HG03103 (cell line): ENCODE results near the gene GAB2.
"Not testable (repeated sequence)": the region's sequence is repeated elsewhere in the genome, so short reads cannot be mapped to it uniquely, and the experiment has no call there.

ENCODE experiments used
- ATAC-seq: cut with Tn5 transposase; IDR thresholded peaks from one replicate; pipeline ENCODE4 v1.9.1; 2021; ENCODE audit warnings: low read depth; ENCODE audit not compliant: unreplicated experiment

The GAB2 gene

DNA sequence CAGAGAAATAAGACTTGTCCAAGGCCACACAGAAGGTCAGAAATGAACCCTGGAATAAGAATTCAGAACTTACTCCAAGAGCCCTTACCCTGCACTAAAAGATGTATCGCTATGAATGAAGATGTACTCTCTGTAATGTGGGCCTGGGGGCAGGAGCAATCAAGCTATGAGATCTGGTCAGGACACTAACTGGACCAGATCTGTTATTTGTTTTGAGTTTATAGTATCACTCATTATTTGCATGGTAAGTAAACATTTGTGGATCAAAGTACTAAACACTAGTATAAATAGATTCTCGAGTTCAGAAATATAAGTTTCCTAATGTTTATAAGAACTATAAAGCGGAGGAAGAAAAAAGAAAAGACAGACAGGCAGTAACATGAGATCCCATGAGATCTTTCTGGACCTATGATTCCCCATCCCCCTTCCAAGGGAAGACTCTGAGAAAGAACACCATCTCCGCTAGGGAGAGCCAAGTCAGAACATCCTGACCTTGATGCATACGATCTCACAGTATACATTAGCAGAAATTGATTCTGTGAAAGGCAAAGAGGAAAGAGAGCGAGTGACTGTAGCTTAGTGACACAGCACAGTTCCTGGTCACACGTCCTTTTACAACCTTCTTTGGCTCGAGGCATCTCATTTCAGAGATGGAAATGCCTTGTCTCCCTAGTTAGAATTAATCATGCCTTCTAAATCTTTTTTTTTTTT lies 157.7 kb downstream of the GAB2 start:
- no peak for ATAC-seq

DNA sequence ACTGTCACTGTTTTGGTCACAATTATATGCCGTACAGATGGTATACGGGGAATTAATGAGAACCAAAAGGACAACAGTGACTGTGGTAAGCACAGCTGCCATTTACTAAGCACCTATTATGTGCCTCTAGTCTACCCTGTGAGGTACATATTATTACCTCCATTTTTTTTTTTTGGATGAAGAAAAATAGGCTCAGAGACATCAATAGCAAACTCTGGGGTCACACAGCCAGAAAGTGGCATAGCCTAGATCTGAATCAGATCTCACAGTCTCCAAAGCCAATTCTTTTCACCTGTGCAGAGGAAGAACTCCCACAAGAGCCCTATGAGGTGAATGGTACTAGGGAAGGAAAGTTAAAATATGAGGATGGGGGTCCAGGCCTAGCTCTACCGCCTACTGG lies 160.0 kb downstream of the GAB2 start:
- no peak for ATAC-seq

DNA sequence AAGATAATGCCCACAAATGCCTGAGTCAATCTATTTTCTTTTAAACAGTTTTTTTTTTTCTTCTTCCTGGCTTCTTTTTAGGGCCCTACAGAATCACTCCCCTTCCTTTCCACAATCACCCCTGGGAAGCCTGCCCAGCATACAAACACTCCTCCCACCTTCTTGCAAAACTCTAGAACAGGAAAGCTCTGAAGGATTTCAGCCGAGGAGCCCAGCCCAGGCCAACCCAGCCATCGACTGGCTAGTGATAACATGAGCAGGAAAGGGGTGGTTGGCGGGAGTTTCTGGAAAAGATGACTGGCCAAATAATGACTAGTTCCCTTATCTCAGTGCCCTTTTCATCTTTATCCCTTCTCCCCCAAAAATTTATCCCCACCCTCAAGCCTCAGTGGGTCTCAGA lies 160.7 kb downstream of the GAB2 start:
- no peak for ATAC-seq

DNA sequence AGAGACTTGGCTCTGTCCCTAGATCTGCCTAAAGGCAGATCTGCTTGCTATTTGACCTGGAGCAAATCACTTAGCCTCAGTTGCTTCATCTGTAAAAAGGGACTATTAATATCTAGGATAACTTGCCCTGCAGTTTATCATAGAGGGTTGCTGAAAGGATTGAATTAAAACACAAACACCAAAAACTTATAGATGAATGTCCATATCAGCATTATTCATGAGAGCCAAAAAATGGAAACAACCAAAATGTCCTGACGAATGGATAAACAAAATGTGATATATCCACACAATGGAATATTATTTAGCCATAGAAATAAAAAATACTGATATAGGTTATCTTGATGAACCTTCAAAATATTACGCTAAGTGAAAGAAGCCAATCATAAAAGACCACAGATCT lies 161.7 kb downstream of the GAB2 start:
- no peak for ATAC-seq

DNA sequence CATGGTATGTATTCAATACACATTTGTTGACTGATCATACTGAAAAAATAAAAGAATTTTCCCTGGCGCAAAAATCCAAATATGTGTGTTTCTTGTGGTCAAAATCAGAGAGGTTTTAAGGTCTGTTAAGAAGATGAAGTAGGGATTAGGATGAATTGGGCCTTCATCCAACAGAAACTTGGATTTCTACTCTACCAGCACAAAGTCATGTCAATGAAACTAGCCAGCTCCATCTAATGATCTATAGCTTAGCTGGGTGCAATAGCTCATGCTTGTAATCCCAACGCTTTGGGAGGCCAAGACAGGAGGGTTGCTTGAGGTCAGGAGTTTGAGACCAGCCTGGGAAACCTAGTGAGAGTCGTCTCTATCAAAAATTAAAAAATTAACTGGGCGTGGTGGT lies 163.4 kb downstream of the GAB2 start:
- no peak for ATAC-seq

DNA sequence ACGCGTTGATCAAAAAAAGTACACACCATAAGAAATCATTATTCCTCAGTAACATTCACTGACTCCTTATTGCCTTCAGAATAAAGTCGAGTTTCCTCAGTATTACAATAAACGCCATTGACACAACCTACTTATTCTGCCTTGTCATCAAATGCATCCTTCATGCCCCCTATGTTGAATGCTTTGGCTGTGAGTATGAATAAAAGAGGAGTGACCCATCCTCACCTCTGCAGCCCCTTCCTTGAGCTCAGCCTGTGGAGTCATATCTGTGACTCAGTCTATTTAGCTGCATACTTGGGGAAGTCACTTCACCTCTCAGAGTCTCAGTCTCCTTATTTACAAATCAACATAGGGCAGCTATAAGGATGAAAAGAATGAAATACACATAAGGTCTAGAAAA lies 163.8 kb downstream of the GAB2 start:
- ATAC-seq, result no peak

DNA sequence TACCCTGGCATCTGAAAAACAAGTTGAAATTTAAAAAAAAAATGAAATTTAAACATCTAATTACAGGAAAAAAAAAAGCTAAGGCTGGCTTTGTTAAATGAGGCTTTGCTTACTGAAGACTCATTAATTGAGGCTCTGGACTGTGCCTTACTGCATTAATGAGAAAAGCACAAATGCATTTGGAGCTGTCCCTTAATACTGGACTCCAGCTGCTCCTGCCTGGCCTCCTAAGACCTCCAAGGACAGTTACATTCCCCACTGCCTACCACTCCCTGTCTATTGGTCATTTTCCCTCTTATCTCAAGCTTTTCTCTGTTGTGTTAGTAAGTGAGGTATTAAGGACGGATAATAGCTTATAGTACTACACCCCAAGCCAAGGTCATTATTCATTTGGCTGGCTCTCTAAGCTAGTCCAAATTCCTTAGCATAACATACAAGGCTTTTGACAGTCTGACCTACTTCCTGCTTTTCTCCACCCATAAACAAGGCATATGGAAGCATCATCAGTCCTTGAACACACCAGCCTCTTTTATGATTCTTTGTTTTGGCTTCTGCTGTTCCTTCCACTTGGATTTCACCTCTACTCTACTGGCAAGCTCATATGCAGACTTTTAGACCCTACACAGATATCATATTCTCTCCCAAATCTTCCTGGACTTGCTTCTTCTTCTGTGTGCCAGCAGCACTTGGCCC lies 166.4 kb downstream of the GAB2 start:
- no peak for ATAC-seq

DNA sequence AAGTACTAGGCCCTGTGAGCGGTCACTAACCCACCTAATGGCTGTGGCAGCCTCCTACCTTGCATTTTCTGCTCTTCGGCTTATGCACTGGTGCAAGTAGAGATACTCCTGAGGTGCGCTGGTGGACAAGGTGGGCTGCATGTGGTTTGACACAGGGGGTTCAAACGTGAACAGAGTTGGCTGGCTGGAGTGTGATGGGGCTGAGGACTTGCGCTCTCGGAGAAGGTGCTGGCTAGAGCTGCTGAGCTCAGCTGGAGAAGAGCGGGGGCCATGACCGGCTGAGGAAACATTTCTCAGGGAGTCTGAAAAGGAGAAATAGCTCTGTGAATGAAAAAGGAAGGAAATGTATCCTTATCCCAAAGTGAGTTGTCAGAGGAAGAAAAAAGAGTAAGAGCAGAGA lies 167.5 kb downstream of the GAB2 start:
- ATAC-seq, result no peak

DNA sequence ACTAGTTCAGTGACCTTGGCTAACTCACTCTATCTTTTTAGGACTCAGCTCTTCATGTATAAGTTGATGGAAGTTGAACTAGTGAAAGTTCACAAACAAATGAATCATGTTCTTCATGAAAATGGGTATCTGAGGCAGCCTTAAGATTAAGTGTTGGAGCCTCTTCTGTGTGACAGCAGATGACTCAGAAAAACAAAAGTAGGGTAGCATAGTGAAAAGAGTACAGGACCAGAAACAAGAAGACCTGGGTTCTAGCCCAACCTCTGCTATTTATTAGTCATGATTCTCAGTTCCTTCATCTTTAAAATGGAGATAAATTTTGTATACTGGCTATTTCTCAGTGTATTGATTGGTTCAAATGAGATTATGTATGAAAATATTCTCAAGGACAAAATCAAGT lies 168.7 kb downstream of the GAB2 start:
- no peak for ATAC-seq

DNA sequence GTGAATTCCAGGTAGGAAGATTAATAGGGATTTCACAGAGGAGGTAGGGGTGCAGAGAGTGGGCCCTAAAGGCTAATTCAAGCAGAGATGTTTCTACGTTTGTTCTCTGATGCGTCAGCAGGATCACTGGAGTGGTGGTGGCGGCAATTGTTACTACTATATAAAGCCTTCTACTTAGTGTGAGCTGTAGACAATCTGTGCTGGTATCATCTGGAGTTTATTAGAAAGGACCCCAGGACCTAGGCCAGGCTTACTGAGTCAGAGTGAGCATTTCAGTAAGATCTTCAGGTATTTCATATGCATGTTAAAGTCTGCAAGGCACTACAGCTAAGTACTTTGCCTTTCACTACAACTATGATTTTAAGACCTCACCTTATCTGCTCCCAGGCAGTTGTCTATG lies 169.4 kb downstream of the GAB2 start:
- ATAC-seq, result no peak

DNA sequence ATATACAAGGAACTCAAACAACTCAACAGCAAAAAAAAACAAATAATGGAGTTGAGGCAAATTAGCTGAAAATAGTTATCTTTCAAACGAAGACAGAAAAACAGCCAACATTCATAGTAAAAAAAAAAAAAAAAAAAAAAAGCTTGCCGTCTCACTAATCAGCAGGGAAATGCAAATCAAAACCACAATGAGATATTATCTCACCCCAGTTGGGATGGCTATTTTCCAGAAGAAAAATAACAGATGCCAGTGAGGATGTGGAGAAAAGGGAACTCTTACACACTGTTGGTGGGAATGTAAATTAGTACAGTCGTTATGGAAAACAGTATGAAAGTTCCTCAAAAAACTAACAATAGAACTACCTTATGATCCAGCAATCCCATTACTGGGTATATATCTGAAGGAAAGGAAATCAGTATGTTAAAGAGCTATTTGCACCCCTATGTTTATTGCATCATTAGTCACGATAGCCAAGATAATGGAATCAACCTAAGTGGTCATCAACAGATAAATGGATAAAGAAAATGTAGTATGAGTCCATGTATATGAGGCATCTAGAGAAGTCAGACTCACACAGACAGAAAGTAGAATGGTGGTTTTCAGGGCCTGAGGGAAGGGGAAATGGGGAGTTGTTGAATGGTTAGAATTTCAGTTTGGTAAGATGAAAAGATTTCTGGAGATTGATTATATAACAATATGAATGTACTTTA lies 172.9 kb downstream of the GAB2 start:
- ATAC-seq, result no peak

DNA sequence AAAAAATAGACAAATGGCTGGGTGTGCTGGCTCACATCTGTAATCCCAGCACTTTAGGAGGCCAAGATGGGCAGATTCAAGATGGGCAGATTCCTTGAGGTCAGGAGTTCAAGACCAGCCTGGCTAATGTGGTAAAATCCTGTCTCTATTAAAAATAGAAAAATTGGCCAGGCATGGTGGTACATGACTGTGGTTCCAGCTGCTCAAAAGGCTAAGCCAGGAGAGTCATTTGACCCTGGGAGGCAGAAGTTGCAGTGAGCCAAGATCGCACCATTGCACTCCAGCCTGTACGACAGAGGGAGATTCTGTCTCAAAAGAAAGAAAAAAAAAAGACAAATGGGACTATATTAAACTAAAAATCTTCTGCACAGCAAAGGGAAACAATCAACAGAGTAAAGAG lies 173.5 kb downstream of the GAB2 start:
- no peak for ATAC-seq

DNA sequence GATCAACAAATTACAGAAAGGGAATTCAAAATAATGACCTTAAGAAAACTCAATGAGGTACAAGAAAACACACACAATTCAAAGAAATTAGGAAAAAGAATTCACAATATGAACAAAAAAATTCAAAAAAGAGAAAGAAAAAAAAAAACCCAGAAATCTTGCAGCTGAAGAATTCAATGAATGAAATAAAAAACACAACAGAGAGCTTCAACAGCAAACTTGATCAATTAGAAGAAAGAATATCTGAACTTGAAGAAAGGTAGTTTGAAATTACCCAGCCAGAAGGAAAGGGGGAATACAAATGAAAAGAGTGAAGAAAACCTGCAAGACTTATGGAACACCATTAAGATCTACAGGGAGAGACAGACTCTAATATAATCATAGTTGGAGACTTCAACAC lies 176.1 kb downstream of the GAB2 start:
- ATAC-seq, result no peak

DNA sequence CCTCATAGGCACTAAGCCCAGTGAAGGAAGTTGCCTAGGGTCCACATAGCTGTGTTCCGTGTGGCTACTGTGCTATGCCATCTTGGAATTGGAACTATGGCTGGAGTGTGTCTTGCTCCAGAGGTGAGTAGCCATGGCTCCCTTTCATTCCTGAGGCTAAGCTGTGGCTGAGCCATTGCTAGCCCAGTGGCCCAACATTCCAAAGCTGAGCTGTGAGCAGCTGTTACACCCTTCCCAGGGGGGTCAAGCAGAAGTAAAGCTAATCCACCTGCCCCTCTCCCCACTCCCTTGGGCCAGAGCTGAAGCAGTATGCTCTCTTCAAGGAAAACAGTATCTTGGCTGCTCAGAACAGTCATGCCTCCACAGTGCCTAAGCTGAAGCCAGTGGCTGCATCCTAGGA lies 177.8 kb downstream of the GAB2 start:
- ATAC-seq, result no peak

DNA sequence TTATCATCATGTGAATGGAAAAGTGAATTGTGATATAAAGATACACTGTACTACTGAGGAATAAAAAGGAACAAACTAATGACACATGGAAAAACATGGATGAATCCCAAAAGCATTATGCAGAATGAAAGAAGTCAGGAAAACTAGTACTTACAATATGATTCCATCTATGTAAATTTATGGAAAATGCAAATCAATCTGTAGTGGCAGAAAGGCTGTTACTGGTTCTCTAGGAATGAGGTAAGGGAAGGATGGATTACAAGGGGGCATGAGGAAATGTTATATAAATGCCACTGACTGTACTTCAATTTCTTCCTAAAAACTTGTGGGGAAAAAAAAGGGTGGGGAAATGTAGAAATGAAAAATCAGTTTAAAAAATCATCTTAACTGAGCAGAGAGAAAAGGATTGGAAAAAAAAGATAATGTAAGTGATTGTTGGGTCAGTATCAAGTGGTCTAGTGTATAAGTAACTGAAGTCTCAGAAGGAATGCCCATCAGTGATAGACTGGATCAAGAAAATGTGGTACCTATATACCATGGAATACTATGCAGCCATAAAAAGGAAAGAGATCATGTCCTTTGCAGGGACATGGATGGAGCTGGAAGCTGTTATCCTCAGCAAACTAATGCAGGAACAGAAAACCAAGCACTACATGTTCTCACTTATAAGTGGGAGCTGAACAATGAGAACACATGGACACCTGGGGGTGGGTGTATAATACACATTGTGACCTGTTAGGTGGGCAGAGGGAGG lies 180.2 kb downstream of the GAB2 start:
- ATAC-seq, result no peak

DNA sequence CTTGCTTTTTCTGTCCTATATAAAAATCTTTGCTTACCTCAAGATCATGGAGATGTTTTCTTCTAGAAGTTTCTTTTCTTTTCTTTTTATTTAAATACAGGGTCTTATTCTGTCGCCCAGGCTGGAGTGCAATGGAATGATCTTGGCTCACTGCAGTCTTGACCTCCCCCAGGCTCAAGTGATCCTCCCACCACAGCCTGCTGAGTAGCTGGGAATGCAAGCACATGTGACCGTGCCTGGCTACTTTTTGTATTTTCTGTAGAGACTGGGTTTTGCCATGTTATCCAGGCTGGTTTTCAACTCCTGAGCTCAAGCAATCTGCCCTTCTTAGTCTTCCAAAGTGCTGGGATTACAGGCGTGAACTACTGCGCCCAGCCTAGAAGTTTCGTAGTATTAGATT lies 183.6 kb downstream of the GAB2 start:
- no peak for ATAC-seq

DNA sequence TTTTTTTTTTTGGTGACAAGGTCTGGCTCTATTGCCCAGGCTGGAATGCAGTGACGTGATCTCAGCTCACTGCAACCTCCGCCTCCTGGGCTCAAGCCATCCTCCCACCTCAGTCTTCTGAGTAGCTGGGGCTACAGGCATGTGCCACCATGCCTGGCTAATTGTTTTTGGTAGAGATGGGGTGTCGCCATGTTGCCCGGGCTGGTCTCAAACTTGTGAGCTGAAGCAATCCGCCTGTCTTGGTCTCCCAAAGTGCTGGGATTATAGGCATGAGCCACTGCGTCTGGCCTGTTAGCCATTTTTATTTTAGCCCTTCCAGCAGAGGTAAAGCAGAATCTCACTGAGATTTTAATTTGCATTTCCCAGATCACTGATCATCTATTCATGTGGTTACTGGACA lies 184.6 kb downstream of the GAB2 start:
- ATAC-seq, result not testable (repeated sequence)

DNA sequence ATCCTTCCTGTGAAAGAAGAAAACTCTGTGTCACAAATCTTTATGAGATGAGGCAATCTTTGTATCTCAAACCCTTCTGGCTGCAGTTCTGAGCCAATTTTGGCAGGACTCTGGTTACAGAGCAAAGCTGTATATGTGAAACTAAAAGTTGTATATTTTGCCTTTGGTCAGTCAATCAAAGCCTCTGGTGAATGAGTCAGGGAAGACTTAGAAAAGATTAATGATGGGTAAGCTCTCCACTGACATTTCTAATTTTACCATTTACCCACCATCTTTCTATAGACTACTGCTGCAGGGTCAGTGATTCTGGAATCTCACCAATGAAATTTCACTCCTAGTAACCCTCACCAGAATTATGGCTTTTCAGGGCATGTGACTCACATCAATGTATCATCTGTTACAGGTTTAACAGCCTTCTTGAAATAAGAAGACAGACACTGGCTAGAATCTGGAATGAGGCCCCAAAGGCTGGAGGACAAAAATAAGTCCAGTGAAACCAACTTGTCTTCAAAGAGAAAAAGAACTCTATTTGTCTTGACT lies 185.6 kb downstream of the GAB2 start:
- no peak for ATAC-seq

DNA sequence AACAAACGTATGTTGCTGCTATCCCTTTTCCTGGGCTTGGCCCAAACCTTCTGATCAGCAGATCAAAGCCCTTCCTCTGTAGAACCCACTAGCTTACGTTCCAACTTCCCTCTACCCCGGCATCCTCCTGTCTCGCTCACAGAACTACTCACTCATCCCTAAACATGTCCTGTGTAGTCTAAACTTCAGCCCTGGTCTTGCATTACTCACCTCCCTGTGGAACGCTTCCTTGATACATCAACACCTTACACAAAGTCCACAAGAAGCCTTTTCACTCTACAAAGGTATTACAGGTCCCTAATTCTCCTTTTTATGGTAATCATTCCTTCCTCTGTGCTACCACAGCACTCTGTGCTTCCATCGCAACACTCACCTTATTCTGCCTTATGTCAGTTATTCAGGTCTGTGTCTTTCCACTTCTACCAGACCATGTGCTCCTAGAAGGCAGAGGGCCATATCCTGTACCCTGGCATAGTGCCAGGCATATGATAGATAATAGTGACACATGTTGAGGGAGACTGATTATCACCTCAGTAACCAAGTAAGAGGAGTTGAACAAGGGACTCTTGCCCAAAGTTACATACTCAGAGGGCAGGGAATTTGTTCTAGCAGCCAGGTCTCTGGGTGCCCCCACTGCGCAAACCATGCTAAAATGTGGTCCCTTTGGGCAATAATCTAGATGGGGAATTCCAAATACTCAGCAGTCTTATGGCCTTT lies 187.3 kb downstream of the GAB2 start:
- no peak for ATAC-seq

DNA sequence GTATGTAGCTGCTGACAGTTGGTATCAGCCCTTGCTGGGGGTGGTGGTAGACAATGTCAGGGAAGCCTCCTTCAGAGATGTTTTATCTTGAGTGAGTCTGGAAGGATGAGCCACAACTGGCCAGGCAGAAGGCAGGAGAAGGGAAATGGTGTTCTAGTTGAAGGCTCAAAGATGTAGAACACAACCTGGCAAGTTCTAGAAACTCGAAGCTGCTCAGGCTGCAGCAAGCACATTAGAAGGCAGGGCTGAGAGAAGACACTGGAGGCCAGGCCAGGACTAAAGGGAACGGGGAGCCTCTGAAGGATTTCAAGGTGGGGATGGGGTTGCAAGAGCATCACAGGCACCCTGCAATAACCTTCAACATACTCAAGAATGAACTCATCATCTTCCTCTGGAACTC lies 188.5 kb downstream of the GAB2 start:
- ATAC-seq, result no peak
